Stimulated activated CD4-positive, alpha-beta T cell treated with anti-CD3 and anti-CD28 coated beads, TNF-alpha, amount 100 ng/mL, for 48 hours (primary cell): ENCODE measurements around the gene PSME4.
"Not testable (repeated sequence)": the region's sequence is repeated elsewhere in the genome, so short reads cannot be mapped to it uniquely, and the experiment has no call there.

Experiments used
- DNase-seq, 3 donors: peaks; one replicate each; pipeline ENCODE4 v3.0.0-alpha.2; 2020; ENCODE audit warnings: low read depth in 3 of 3

The PSME4 gene

DNA sequence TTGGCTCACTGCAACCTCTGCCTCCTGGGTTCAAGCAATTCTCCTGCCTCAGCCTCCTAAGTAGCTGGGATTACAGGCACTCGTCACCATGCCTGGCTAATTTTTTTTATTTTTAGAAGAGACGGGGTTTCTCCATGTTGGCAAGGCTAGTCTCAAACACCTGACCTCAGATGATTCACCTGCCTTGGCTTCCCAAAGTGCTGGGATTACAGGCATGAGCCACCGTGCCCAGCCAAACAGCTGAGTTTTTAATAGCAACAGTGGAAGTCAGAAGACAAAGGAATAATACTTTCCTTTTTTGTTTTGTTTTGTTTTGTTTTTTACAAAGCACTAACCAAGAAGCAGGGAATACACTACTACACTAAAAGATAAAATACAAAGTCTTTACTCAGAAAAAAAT, 127.9 kb downstream of the PSME4 start:
- no peak for DNase-seq

DNA sequence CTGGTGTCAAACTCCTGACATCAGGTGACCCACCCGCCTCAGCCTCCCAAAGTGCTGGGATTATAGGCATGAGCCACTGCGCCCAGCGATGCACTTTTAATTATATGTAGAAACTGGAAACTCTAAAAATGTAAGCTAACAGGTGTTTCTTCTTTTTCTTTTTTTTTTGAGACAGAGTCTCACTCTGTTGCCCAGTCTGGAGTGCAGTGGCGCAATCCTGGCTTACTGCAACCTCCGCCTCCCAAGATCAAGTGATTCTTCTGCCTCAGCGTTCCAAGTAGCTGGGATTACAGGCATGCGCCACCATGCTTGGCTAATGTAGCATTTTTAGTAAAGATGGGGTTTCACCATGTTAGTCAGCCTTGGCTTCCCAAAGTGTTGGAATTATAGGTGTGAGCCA, 129.1 kb downstream of the PSME4 start:
- not testable (repeated sequence) for DNase-seq

- DNase-seq = no peak
Observed at GRCh38 chr2:53840580-53840979, 130.2 kb downstream of the PSME4 start.

DNA sequence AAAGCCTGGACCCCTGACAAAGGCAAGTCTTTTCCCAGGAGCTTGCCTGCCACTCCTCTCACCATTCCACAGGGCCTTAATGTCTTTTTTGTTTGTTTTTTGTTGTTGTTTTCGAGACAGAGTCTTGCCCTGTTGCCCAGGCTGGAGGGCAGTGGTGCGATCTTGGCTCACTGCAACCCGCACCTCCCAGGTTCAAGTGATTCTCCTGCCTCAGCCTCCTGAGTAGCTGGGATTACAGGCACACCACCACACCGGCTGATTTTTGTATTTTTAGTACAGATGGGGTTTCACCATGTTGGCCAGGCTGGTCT, 140.9 kb downstream of the PSME4 start:
- not testable (repeated sequence) for DNase-seq

DNA sequence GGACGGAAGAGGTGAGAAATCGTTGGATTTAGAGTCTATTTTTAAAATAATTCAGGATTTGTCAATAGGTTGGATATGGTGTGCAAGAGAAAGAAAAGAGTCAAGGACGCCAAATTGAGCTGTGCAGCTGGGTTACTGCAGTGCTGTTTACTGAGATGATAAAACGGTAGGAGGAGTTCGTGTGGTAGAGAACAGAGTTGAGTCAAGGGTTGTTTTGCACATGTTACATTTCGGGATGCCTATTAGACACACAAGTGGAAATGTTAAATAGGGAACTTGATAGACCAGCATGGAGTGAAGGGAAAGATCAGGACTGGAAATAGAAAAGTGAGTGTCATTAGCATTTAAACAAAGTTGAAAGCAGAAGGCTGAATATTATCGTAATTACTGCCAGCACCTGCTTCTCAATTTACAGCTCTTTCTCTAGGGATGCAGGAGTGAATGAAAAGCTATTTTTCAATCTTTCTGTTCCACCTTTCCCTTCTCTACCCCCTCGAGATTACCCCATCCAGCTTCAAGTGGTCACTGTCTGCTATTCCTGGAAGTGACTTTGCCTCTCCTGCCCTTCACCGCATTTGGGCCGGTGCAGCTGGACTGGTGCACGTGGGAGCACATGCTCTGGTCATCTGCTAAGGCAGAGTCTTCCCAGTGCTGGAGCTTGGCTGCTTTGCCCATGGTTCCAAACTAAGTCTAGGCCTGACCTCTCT, 141.4 kb downstream of the PSME4 start:
- DNase-seq = no peak

GRCh38 chr2:53828331-53828730, 142.5 kb downstream of the PSME4 start:
- no peak for DNase-seq

DNA sequence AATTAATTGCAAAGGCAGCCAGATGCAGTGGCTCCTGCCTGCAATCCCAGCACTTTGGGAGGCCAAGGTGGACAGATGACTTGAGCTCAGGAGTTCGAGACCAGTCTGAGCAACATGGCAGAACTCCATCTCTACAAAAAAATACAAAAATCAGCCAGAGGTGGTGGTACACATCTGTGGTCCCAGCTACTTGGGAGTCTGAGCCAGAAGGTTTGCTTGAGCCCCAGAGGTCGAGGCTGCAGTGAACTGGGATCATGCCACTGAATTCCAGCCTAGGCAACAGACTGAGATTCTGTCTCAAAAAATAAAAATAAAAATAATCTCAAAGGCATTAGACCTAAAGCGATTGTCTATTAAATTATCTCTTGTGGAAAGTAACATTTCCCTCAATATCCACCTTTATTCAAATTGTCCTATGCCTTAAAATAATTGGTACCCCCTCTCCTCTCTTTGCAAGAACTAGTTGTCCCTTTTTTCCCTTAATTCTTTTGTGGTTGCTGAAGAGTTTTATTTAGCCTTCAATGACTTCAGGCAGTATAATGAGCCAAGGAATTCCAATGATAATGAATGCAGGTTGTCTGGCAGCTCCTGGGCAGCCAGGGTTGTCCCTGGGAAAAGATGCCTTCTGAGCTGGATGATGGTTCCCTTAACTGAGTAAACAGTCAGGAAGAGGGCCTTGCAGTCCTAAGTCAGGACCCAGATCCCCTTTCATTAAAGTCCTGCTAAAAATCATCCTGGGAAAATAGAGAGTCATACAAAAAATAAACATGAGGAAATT, 143.2 kb downstream of the PSME4 start:
- DNase-seq = no peak

- DNase-seq = no peak
Observed at GRCh38 chr2:53826587-53827397, 144.0 kb downstream of the PSME4 start.

- no peak for DNase-seq
Observed at GRCh38 chr2:53826030-53826410, 144.8 kb downstream of the PSME4 start.

DNA sequence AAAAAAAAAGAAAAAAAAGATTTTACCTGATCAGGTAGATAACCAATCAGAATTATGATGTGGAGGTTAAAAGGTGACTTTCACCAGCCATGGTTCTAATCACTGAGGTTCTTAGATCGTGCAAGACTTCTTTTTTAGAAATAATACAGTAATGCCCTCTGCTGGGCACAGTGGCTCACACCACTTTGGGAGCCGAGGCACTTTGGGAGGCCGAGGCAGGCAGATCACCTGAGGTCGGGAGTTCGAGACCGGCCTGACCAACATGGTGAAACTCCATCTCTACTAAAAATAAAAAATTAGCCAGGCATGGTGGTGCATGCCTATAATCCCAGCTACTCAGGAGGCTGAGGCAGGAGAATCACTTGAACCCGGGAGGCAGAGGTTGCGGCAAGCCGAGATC, 147.2 kb downstream of the PSME4 start:
- not testable (repeated sequence) for DNase-seq

DNA sequence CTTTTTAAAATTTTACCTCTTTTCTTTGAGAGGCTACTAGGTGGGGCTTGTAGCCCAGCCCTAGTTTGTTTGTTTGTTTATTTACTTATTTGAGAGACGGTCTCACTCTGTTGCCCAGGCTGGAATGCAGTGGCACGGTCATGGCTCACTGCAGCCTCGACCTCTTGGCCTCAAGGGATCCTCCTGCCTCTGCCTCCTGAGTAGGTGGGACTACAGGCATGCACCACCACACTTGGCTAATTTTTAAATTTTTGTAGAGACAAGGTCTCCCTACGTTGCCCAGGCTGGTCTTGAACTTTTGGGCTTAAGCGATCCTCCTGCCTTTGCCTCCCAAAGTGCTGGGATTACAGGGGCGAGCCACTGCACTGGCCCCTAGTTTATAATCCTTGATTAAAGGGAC, 149.0 kb downstream of the PSME4 start:
- DNase-seq = no peak

- no peak for DNase-seq
Observed at GRCh38 chr2:53820711-53821110, 150.1 kb downstream of the PSME4 start.

- DNase-seq = no peak
Observed at GRCh38 chr2:53820048-53820447, 150.7 kb downstream of the PSME4 start.

DNA sequence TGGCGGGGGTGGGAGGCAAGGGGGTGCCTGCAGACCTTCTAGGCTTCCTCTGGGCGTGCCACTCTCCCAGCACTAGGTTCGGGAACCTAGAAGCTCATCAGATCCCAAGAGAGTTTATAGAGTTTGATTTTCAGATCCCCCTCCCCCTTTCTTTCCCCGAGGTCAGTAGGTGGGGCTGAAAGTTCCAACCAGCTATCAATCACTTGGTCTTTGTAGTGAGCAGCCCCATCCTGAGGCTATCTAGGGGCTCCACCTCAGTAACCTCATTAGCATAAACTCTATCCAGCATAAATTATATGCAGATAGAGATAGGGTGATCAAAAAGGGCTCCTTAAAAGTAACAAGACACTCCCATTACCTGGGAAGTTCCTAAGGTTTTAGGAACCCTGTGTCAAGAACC, 151.2 kb downstream of the PSME4 start:
- DNase-seq = no peak

DNA sequence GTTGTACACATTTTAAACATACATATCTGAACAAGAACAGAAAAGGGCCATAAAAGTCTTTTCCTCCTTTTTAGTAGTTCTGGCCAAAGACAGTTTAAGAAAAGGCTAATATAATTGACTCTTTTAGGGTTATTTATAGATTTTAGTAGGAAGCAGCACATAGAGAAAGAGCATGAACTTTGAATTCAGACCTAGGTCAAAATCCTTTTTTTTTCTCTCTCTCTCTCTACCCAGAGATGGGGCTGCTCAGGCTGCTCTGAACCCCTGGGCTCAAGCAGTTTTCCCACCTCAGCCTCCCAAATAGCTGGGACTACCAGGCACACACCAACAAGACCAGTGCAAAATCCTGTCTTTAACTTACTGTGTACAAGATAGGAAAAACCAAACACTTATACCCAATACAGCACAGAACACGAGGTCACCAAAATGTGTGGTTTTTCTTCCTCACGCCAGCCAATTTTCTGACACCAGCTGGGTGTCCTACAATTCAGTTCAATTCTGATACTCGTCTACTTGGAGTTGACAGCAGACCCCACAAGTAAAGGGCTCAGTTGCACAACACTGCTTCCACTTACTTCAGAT, 151.8 kb downstream of the PSME4 start:
- no peak for DNase-seq
